Lower leg skin (tissue), 4 donors: ENCODE results near the gene CCDC127. TPM values are rescaled to one million over a fixed set of nuclear protein-coding genes. Genes with fewer than 3 reads are reported as not detected.

Experiments used
- DNase-seq, 2 donors: peaks; one replicate each; pipeline ENCODE4 v3.0.0-alpha.2; 2019; ENCODE audit warnings: low spot score in 2 of 2
- H3K4me3 ChIP-seq: fragments of 200-600 bp; sonication (generic); 2 replicates; pipeline ENCODE4 v1.5.1; 2017; ENCODE audit warnings: mild to moderate bottlenecking, low read depth; ENCODE audit not compliant: poor library complexity, severe bottlenecking
- CTCF ChIP-seq, 3 donors: fragments of 450-650 bp; IDR thresholded peaks; one replicate each; pipeline ENCODE4 v1.5.1; 2016; ENCODE audit warnings: antibody characterized with exemption in 3 of 3, mild to moderate bottlenecking in 3 of 3, moderate library complexity in 2 of 3
- POLR2A ChIP-seq, 2 donors: fragments of 450-650 bp; IDR thresholded peaks; one replicate each; pipeline ENCODE4 v1.6.1; 2016 to 2017; ENCODE audit warnings: antibody characterized with exemption in 2 of 2, mild to moderate bottlenecking in 1 of 2, moderate library complexity in 1 of 2
- WGBS, 2 donors: methylation state at CpG; one replicate each; pipeline ENCODE4 v1.1.5; 2018; 5-methylcytosine and 5-hydroxymethylcytosine counted together
- intact Hi-C: fragments of 100-400 bp; cut with DNase I; formaldehyde crosslinking; loops from one replicate; pipeline ENCODE4 v1.15.0; 2023; ENCODE audit warnings: low total_unique reads
- total RNA-seq, 4 donors: library from RNA; depleted of rRNA; stranded (reverse); fragments of >200 nt; gene quantifications; one replicate each; pipeline ENCODE4 v1.1.0, GENCODE V29; 2016

CCDC127 gene
- total RNA-seq, 4 donors from 2014 or later: 3.0 to 6.2 (median 4.6) TPM

- intact Hi-C loops: no loop called here
- no peak for DNase-seq
- TF ChIP-seq CTCF (IDR thresholded peaks at IDR 0.05): no peak
- no peak for TF ChIP-seq POLR2A (IDR thresholded peaks at IDR 0.05)
- 94 to 95% methylated on average over 36 of the region's 36 CpGs for WGBS, 2 donors
- no peak overlapping the region for H3K4me3 ChIP-seq
These were observed 23.2 kb downstream of the CCDC127 start for GRCh38 chr5:194603-195209.

GRCh38 chr5:194102-194501 is 23.9 kb downstream of the CCDC127 start:
- 85% methylated on average over 15 of the region's 15 CpGs for WGBS, 2 donors
- DNase-seq: no peak
- TF ChIP-seq POLR2A (IDR thresholded peaks at IDR 0.05): no peak
- TF ChIP-seq CTCF (IDR thresholded peaks at IDR 0.05): no peak
- no peak overlapping the region for H3K4me3 ChIP-seq
- intact Hi-C loops: no loop called here

- intact Hi-C loops: no loop called here
- DNase-seq: no peak
- 91 to 94% methylated on average over 14 to 17 of the region's 17 CpGs for WGBS, 2 donors
These were observed 24.8 kb downstream of the CCDC127 start for GRCh38 chr5:192970-193831.

GRCh38 chr5:192691-192969 is 25.3 kb downstream of the CCDC127 start:
- DNase-seq: no peak
- H3K4me3 ChIP-seq: no peak overlapping the region
- TF ChIP-seq POLR2A (IDR thresholded peaks at IDR 0.05) (no peak), CTCF (IDR thresholded peaks at IDR 0.05) (no peak)
- intact Hi-C loops: no loop called here
- 78 to 81% methylated on average over 9 of the region's 9 CpGs for WGBS, 2 donors

More at GRCh38 chr5:192970-193831, 24.8 kb downstream of the CCDC127 start:
- no peak overlapping the region for H3K4me3 ChIP-seq
- no peak for TF ChIP-seq CTCF (IDR thresholded peaks at IDR 0.05)
- no peak for TF ChIP-seq POLR2A (IDR thresholded peaks at IDR 0.05)

GRCh38 chr5:191949-192690 is 25.8 kb downstream of the CCDC127 start:
- intact Hi-C loops: no loop called here
- H3K4me3 ChIP-seq: no peak overlapping the region
- WGBS, 2 donors: 83 to 90% methylated on average over 40 to 46 of the region's 46 CpGs
- TF ChIP-seq CTCF (IDR thresholded peaks at IDR 0.05) (no peak), POLR2A (IDR thresholded peaks at IDR 0.05) (no peak)
- no peak for DNase-seq
